ENCODE measurements around the gene BTN3A1. TPM values are rescaled to one million over a fixed set of nuclear protein-coding genes. Genes with fewer than 3 reads are reported as not detected.

BTN3A1 gene
- total RNA-seq, 1 donor: 25.3 TPM

GRCh38 chr6:26388441-26388840 lies 13.6 kb upstream of the BTN3A1 start:
- Histone ChIP-seq H3K27me3 (ENCODE audit: insufficient read depth, low read length) (no peaks in the 10 kb centered on the region), H4K20me1 (ENCODE audit: insufficient read depth, low read length) (no peaks in the 10 kb centered on the region), H3K36me3 (ENCODE audit: insufficient read depth, low read length) (no peaks in the 10 kb centered on the region), H3K4me2 (ENCODE audit: insufficient read depth, low read length) (no peak overlapping the region), H2AFZ (ENCODE audit: low read length) (no peak overlapping the region), H3K9me3 (ENCODE audit: low read depth, low read length) (no peaks in the 10 kb centered on the region), H3K4me1 (ENCODE audit: insufficient read depth, low read length) (peaks cover 17% of the 10 kb centered on the region), H3K4me3 (ENCODE audit: insufficient read depth, low read length) (no peak overlapping the region), H3K27ac (ENCODE audit: low read depth, low read length) (no peak overlapping the region), H3K79me2 (ENCODE audit: insufficient read depth, low read length) (no peaks in the 10 kb centered on the region)
- no peak for DNase-seq (ENCODE audit: insufficient read length, low spot score, missing footprints)
- no peak for TF ChIP-seq CTCF (IDR thresholded peaks at IDR 0.05; ENCODE audit: extremely low read depth, low read depth, low read length)

- H3K79me2 ChIP-seq (ENCODE audit: insufficient read depth, low read length): no peaks in the 10 kb centered on the region
- no peaks in the 10 kb centered on the region for H4K20me1 ChIP-seq (ENCODE audit: insufficient read depth, low read length)
- H3K27ac ChIP-seq (ENCODE audit: low read depth, low read length): no peak overlapping the region
- no peak for DNase-seq (ENCODE audit: insufficient read length, low spot score, missing footprints)
- H3K27me3 ChIP-seq (ENCODE audit: insufficient read depth, low read length): no peaks in the 10 kb centered on the region
- no peak overlapping the region for H2AFZ ChIP-seq (ENCODE audit: low read length)
- no peaks in the 10 kb centered on the region for H3K9me3 ChIP-seq (ENCODE audit: low read depth, low read length)
- H3K4me3 ChIP-seq (ENCODE audit: insufficient read depth, low read length): no peak overlapping the region
- no peaks in the 10 kb centered on the region for H3K36me3 ChIP-seq (ENCODE audit: insufficient read depth, low read length)
- H3K4me1 ChIP-seq (ENCODE audit: insufficient read depth, low read length): peaks cover 14% of the 10 kb centered on the region
- no peak overlapping the region for H3K4me2 ChIP-seq (ENCODE audit: insufficient read depth, low read length)
- no peak for TF ChIP-seq CTCF (IDR thresholded peaks at IDR 0.05; ENCODE audit: extremely low read depth, low read depth, low read length)
These were observed 12.7 kb upstream of the BTN3A1 start for GRCh38 chr6:26389349-26389894.

GRCh38 chr6:26390531-26390930 lies 11.5 kb upstream of the BTN3A1 start:
- Histone ChIP-seq H3K27me3 (ENCODE audit: insufficient read depth, low read length) (no peaks in the 10 kb centered on the region), H3K79me2 (ENCODE audit: insufficient read depth, low read length) (no peaks in the 10 kb centered on the region), H3K4me3 (ENCODE audit: insufficient read depth, low read length) (no peak overlapping the region), H3K9me3 (ENCODE audit: low read depth, low read length) (no peaks in the 10 kb centered on the region), H3K27ac (ENCODE audit: low read depth, low read length) (no peak overlapping the region), H3K4me2 (ENCODE audit: insufficient read depth, low read length) (no peak overlapping the region), H4K20me1 (ENCODE audit: insufficient read depth, low read length) (no peaks in the 10 kb centered on the region), H3K4me1 (ENCODE audit: insufficient read depth, low read length) (peaks cover 16% of the 10 kb centered on the region), H2AFZ (ENCODE audit: low read length) (no peak overlapping the region), H3K36me3 (ENCODE audit: insufficient read depth, low read length) (no peaks in the 10 kb centered on the region)
- no peak for DNase-seq (ENCODE audit: insufficient read length, low spot score, missing footprints)
- no peak for TF ChIP-seq CTCF (IDR thresholded peaks at IDR 0.05; ENCODE audit: extremely low read depth, low read depth, low read length)

GRCh38 chr6:26392932-26393636 lies 9.0 kb upstream of the BTN3A1 start:
- Histone ChIP-seq H3K9me3 (ENCODE audit: low read depth, low read length) (no peaks in the 10 kb centered on the region), H3K27ac (ENCODE audit: low read depth, low read length) (no peak overlapping the region), H3K79me2 (ENCODE audit: insufficient read depth, low read length) (no peaks in the 10 kb centered on the region), H3K36me3 (ENCODE audit: insufficient read depth, low read length) (no peaks in the 10 kb centered on the region), H3K27me3 (ENCODE audit: insufficient read depth, low read length) (no peaks in the 10 kb centered on the region), H2AFZ (ENCODE audit: low read length) (no peak overlapping the region), H3K4me2 (ENCODE audit: insufficient read depth, low read length) (no peak overlapping the region), H4K20me1 (ENCODE audit: insufficient read depth, low read length) (no peaks in the 10 kb centered on the region), H3K4me1 (ENCODE audit: insufficient read depth, low read length) (peaks cover 12% of the 10 kb centered on the region), H3K4me3 (ENCODE audit: insufficient read depth, low read length) (no peak overlapping the region)
- no peak for DNase-seq (ENCODE audit: insufficient read length, low spot score, missing footprints)
- no peak for TF ChIP-seq CTCF (IDR thresholded peaks at IDR 0.05; ENCODE audit: extremely low read depth, low read depth, low read length)

Measured in osteoblast (primary cell).